ENCODE data around the gene TPH1. TPM values are rescaled to one million over a fixed set of nuclear protein-coding genes. Genes with fewer than 3 reads are reported as not detected.

TPH1 gene
- total RNA-seq, 1 donor from 2014 or later: 0.82 TPM

GRCh38 chr11:18067372-18067771 is 21.3 kb upstream of the TPH1 start:
- Mint-ChIP-seq H3K36me3 (ENCODE audit: low read depth) (peaks cover 6% of the 10 kb centered on the region), H3K4me1 (no peaks in the 10 kb centered on the region), H3K27me3 (ENCODE audit: low read depth) (no peaks in the 10 kb centered on the region), H3K4me3 (no peak overlapping the region), H3K9me3 (no peaks in the 10 kb centered on the region), H3K27ac (ENCODE audit: unreplicated experiment) (no peak overlapping the region)
- DNase-seq (ENCODE audit: low read depth, low spot score): no peak
- no peak for TF ChIP-seq CTCF (conservative IDR thresholded peaks at IDR 0.05)

- Mint-ChIP-seq H3K27me3 (ENCODE audit: low read depth) (no peaks in the 10 kb centered on the region), H3K36me3 (ENCODE audit: low read depth) (peaks cover 6% of the 10 kb centered on the region), H3K9me3 (no peaks in the 10 kb centered on the region), H3K4me3 (no peak overlapping the region), H3K27ac (ENCODE audit: unreplicated experiment) (no peak overlapping the region), H3K4me1 (no peaks in the 10 kb centered on the region)
- no peak for TF ChIP-seq CTCF (conservative IDR thresholded peaks at IDR 0.05)
- no peak for DNase-seq (ENCODE audit: low read depth, low spot score)
Observed at GRCh38 chr11:18066626-18067025, 20.6 kb upstream of the TPH1 start.

GRCh38 chr11:18065572-18065971 is 19.5 kb upstream of the TPH1 start:
- no peak for DNase-seq (ENCODE audit: low read depth, low spot score)
- Mint-ChIP-seq H3K27ac (ENCODE audit: unreplicated experiment) (no peak overlapping the region), H3K4me3 (no peak overlapping the region), H3K4me1 (no peaks in the 10 kb centered on the region), H3K27me3 (ENCODE audit: low read depth) (no peaks in the 10 kb centered on the region), H3K9me3 (no peaks in the 10 kb centered on the region), H3K36me3 (ENCODE audit: low read depth) (peaks cover 6% of the 10 kb centered on the region)
- no peak for TF ChIP-seq CTCF (conservative IDR thresholded peaks at IDR 0.05)

- no peaks in the 10 kb centered on the region for H3K4me1 Mint-ChIP-seq
Observed at GRCh38 chr11:18064450-18065054, 18.5 kb upstream of the TPH1 start.

GRCh38 chr11:18063862-18064434 is 17.9 kb upstream of the TPH1 start:
- Mint-ChIP-seq H3K4me1 (no peaks in the 10 kb centered on the region), H3K27ac (ENCODE audit: unreplicated experiment) (no peak overlapping the region), H3K27me3 (ENCODE audit: low read depth) (no peaks in the 10 kb centered on the region), H3K36me3 (ENCODE audit: low read depth) (peaks cover 3% of the 10 kb centered on the region), H3K4me3 (no peak overlapping the region), H3K9me3 (no peaks in the 10 kb centered on the region)
- no peak for DNase-seq (ENCODE audit: low read depth, low spot score)
- TF ChIP-seq CTCF (conservative IDR thresholded peaks at IDR 0.05): no peak

More at GRCh38 chr11:18064450-18065054, 18.5 kb upstream of the TPH1 start:
- no peak for TF ChIP-seq CTCF (conservative IDR thresholded peaks at IDR 0.05)
- H3K27me3 Mint-ChIP-seq (ENCODE audit: low read depth): no peaks in the 10 kb centered on the region
- H3K36me3 Mint-ChIP-seq (ENCODE audit: low read depth): peaks cover 6% of the 10 kb centered on the region
- DNase-seq (ENCODE audit: low read depth, low spot score): no peak
- H3K9me3 Mint-ChIP-seq: no peaks in the 10 kb centered on the region
- no peak overlapping the region for H3K4me3 Mint-ChIP-seq
- H3K27ac Mint-ChIP-seq (ENCODE audit: unreplicated experiment): no peak overlapping the region
